ENCODE results near the gene C5orf47. TPM values are rescaled to one million over a fixed set of nuclear protein-coding genes. Genes with fewer than 3 reads are reported as not detected.

C5orf47 gene
- total RNA-seq, 4 donors from 2014 or later: not detected

GRCh38 chr5:173970878-173971650 lies 17.9 kb upstream of the C5orf47 start:
- Histone ChIP-seq H3K27ac (no peak overlapping the region), H3K27me3 (no peaks in the 10 kb centered on the region), H3K36me3 (no peaks in the 10 kb centered on the region), H3K4me1 (peaks cover 0 to 13% (median 7%) of the 10 kb centered on the region in 4 donors), H3K9me3 (no peaks in the 10 kb centered on the region), H3K4me3 (no peak overlapping the region)
- TF ChIP-seq CTCF (IDR thresholded peaks at IDR 0.05): no peak
- TF ChIP-seq POLR2A (IDR thresholded peaks at IDR 0.05): no peak
- TF ChIP-seq EP300 (IDR thresholded peaks at IDR 0.05): no peak
- 77 to 82% methylated on average over 18 of the region's 18 CpGs for WGBS, 2 donors
- no peak for DNase-seq (ENCODE audit: low spot score in 2 of 2)

- no peak for TF ChIP-seq EP300 (IDR thresholded peaks at IDR 0.05)
- TF ChIP-seq POLR2A (IDR thresholded peaks at IDR 0.05): no peak
- TF ChIP-seq CTCF (IDR thresholded peaks at IDR 0.05): no peak
- 85 to 92% methylated on average over 5 of the region's 5 CpGs for WGBS, 2 donors
- no peaks in the 10 kb centered on the region for H3K36me3 ChIP-seq
- no peaks in the 10 kb centered on the region for H3K9me3 ChIP-seq
- DNase-seq (ENCODE audit: low spot score in 2 of 2): no peak
- no peaks in the 10 kb centered on the region for H3K27me3 ChIP-seq
- H3K4me1 ChIP-seq: peaks cover 0 to 13% (median 7%) of the 10 kb centered on the region in 4 donors
- no peak overlapping the region for H3K27ac ChIP-seq
- no peak overlapping the region for H3K4me3 ChIP-seq
Measured at GRCh38 chr5:173971681-173972345, 17.2 kb upstream of the C5orf47 start.

GRCh38 chr5:173972607-173972924 lies 16.4 kb upstream of the C5orf47 start:
- Histone ChIP-seq H3K27me3 (no peaks in the 10 kb centered on the region), H3K9me3 (no peaks in the 10 kb centered on the region), H3K27ac (peak overlapping the region in 1 of 4 donors; percentile 1), H3K4me3 (peak overlapping the region in 3 of 4 donors; percentile 43 to 50 (median 44)), H3K36me3 (no peaks in the 10 kb centered on the region), H3K4me1 (peaks cover 0 to 13% (median 7%) of the 10 kb centered on the region in 4 donors)
- TF ChIP-seq EP300 (IDR thresholded peaks at IDR 0.05) (no peak), POLR2A (IDR thresholded peaks at IDR 0.05) (no peak)
- no peak for DNase-seq (ENCODE audit: low spot score in 2 of 2)
- WGBS, 2 donors: 57 to 78% methylated on average over 4 to 6 of the region's 6 CpGs

- Histone ChIP-seq H3K4me3 (peak overlapping the region; percentile 23 to 50 (median 44)), H3K4me1 (peaks cover 0 to 13% (median 7%) of the 10 kb centered on the region in 4 donors), H3K27me3 (no peaks in the 10 kb centered on the region), H3K36me3 (no peaks in the 10 kb centered on the region), H3K9me3 (no peaks in the 10 kb centered on the region), H3K27ac (peak overlapping the region in 1 of 4 donors; percentile 1)
- DNase-seq (ENCODE audit: low spot score in 2 of 2): peak; percentile 74 to 91
- WGBS, 2 donors: 1 to 4% methylated on average over 27 to 30 of the region's 30 CpGs
- TF ChIP-seq POLR2A (IDR thresholded peaks at IDR 0.05) (no peak), EP300 (IDR thresholded peaks at IDR 0.05) (no peak), CTCF (IDR thresholded peaks at IDR 0.05) (peak; percentile 78 to 95 (median 90))
Measured at GRCh38 chr5:173972925-173973615, 15.9 kb upstream of the C5orf47 start.

GRCh38 chr5:173973616-173973969 lies 15.4 kb upstream of the C5orf47 start:
- 18 to 20% methylated on average over 13 of the region's 13 CpGs for WGBS, 2 donors
- H3K27ac ChIP-seq: peak overlapping the region in 1 of 4 donors; percentile 1
- TF ChIP-seq CTCF (IDR thresholded peaks at IDR 0.05): no peak
- TF ChIP-seq EP300 (IDR thresholded peaks at IDR 0.05): no peak
- no peak for TF ChIP-seq POLR2A (IDR thresholded peaks at IDR 0.05)
- no peaks in the 10 kb centered on the region for H3K36me3 ChIP-seq
- no peaks in the 10 kb centered on the region for H3K9me3 ChIP-seq
- H3K4me3 ChIP-seq: peak overlapping the region in 3 of 4 donors; percentile 43 to 50 (median 44)
- H3K4me1 ChIP-seq: peaks cover 0 to 13% (median 7%) of the 10 kb centered on the region in 4 donors
- no peak for DNase-seq (ENCODE audit: low spot score in 2 of 2)
- H3K27me3 ChIP-seq: no peaks in the 10 kb centered on the region
